AG10803 (cell line): ENCODE measurements around the gene PLEKHH1.

Experiments used
- DNase-seq: peaks from one replicate; pipeline ENCODE4 v3.0.0; 2010; ENCODE audit warnings: low read depth
- H3K4me3 ChIP-seq: 2 replicates; pipeline ENCODE4 v1.5.1; 2011; ENCODE audit warnings: mild to moderate bottlenecking, low read length, control low read depth
- CTCF ChIP-seq: conservative IDR thresholded peaks from 2 replicates; pipeline ENCODE4 v1.5.1; 2011; ENCODE audit warnings: mild to moderate bottlenecking, low read length, control low read depth, inconsistent platforms

PLEKHH1 gene

GRCh38 chr14:67497716-67498115 is 35.4 kb upstream of the PLEKHH1 start:
- no peak for DNase-seq
- no peak overlapping the region for H3K4me3 ChIP-seq
- TF ChIP-seq CTCF, result no peak

DNA sequence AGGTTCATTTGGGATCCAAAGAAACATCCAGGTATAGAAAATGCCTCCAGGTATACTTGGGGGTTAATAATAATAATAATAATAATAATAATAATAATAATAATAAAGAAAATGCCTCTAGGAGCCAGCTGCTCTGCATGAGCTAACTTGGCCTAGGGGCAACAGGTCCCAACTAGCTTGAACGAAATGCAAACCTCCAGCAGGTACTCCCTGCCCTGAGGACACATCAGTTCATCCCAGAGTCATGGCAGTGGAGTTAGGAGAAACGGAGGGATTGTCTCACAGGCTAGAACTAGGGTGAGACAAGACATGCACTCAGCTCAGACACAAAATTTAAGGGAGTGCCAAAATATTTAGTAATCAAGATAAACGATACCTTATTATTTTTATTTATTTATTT is 32.1 kb upstream of the PLEKHH1 start:
- no peak for TF ChIP-seq CTCF
- no peak overlapping the region for H3K4me3 ChIP-seq
- DNase-seq, result no peak

- no peak overlapping the region for H3K4me3 ChIP-seq
- DNase-seq, result no peak
- TF ChIP-seq CTCF, result no peak
These were observed 31.4 kb upstream of the PLEKHH1 start for GRCh38 chr14:67501670-67502069.

DNA sequence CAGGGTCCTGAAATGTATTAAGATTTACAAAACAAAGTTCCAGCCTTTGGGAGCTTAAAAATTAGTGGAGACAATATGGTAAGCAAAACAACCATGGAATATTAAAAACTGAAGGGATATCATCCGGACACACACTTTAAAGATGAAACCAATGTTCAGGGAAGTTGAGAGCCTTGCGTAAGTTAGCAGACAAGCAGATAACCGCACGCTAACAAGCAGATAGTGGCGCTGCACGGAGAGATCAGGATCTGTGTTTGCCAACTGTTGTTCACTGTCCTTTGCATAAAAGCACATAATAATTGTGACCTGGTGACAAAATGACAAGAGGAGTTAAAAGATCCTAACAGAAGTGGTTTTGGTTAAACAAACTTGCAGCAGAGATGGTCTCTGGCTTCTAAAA is 30.2 kb upstream of the PLEKHH1 start:
- TF ChIP-seq CTCF, result no peak
- DNase-seq, result no peak
- no peak overlapping the region for H3K4me3 ChIP-seq

GRCh38 chr14:67503331-67503730 is 29.8 kb upstream of the PLEKHH1 start:
- TF ChIP-seq CTCF, result no peak
- H3K4me3 ChIP-seq, result no peak overlapping the region
- no peak for DNase-seq

DNA sequence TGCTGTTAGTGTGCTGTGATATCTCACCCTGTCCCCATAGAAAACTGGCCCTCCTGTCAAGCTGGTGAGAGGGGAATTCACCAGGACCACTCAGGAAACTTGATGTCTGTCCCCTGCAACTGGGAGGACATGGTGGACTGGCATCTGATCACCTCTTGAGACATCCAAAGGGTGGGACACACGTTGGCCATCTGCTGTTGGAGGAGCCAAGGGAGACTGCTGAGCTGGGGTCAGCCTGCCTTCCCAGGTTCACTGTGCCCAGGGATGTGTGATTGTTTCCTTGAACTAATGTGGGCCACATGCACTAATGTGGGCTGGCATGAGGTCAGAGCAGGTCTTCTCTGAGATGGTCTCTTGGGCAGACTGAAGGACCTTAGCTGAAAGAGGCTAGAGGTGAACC is 27.8 kb upstream of the PLEKHH1 start:
- H3K4me3 ChIP-seq, result no peak overlapping the region
- no peak for TF ChIP-seq CTCF
- DNase-seq, result no peak

DNA sequence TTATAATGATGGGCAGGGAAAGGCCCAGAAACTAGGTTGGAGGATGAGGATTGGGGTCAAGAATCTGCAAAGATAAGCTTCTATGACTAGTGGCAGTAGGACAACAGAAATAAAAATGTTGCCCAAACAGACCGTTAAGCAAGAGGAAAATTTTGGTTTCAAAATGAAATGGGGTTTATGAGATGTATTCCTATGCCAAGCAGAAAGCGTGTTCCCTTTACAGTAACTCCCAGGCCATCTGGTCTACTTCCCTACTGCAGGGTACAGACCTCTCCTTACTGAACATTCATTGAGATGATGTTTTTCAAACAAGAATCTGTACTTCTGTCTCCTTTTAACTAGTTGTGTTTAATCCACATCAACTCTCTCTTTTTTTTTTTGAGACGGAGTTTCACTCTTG is 24.1 kb upstream of the PLEKHH1 start:
- no peak overlapping the region for H3K4me3 ChIP-seq
- TF ChIP-seq CTCF, result no peak
- DNase-seq, result no peak
